H9 (cell line): ENCODE results near the gene GNPDA2. TPM values are rescaled to one million over a fixed set of nuclear protein-coding genes. Genes with fewer than 3 reads are reported as not detected.

ENCODE experiments used
- DNase-seq: peaks from one replicate; pipeline ENCODE4 v3.0.0-alpha.2; 2017
- H2AFZ ChIP-seq: one replicate; pipeline ENCODE4 v1.6.1; 2013; ENCODE audit warnings: mild to moderate bottlenecking, low read length, control low read depth, moderate library complexity
- H2AK5ac ChIP-seq: 2 replicates; pipeline ENCODE4 v1.6.1; 2013; ENCODE audit warnings: low read length, control low read depth, mixed read lengths; ENCODE audit not compliant: insufficient read length
- H2BK120ac ChIP-seq: one replicate; pipeline ENCODE4 v1.6.1; 2013; ENCODE audit warnings: low read depth, mild to moderate bottlenecking, low read length, control low read depth, inconsistent platforms; ENCODE audit not compliant: poor library complexity, severe bottlenecking
- H2BK12ac ChIP-seq: 2 replicates; pipeline ENCODE4 v1.6.1; 2013; ENCODE audit warnings: low read length, control low read depth, mixed read lengths, low read depth; ENCODE audit not compliant: insufficient read length
- H2BK15ac ChIP-seq: 2 replicates; pipeline ENCODE4 v1.6.1; 2013; ENCODE audit warnings: low read depth, low read length, control low read depth
- H2BK20ac ChIP-seq: one replicate; pipeline ENCODE4 v1.6.1; 2013; ENCODE audit warnings: low read depth, mild to moderate bottlenecking, low read length, control low read depth, inconsistent platforms; ENCODE audit not compliant: poor library complexity, severe bottlenecking
- H2BK5ac ChIP-seq: 2 replicates; pipeline ENCODE4 v1.6.1; 2013; ENCODE audit warnings: low read length, control low read depth, mixed read lengths; ENCODE audit not compliant: insufficient read length
- H3K14ac ChIP-seq: 2 replicates; pipeline ENCODE4 v1.6.1; 2013; ENCODE audit warnings: low read length, control low read depth; ENCODE audit not compliant: insufficient read depth
- H3K18ac ChIP-seq: 2 replicates; pipeline ENCODE4 v1.6.1; 2013; ENCODE audit warnings: low read depth, mild to moderate bottlenecking, mixed read lengths, low read length, control low read depth; ENCODE audit not compliant: insufficient read length
- H3K23ac ChIP-seq: 2 replicates; pipeline ENCODE4 v1.6.1; 2013; ENCODE audit warnings: low read length, control low read depth, mixed read lengths, low read depth; ENCODE audit not compliant: insufficient read length
- H3K23me2 ChIP-seq: 2 replicates; pipeline ENCODE4 v1.6.1; 2013; ENCODE audit warnings: low read depth, mild to moderate bottlenecking, mixed read lengths, low read length, control low read depth; ENCODE audit not compliant: insufficient read length, poor library complexity, severe bottlenecking
- H3K27ac ChIP-seq: 2 replicates; pipeline ENCODE4 v1.5.1; 2013; ENCODE audit warnings: low read length, control low read depth, mixed read lengths, low read depth; ENCODE audit not compliant: insufficient read length
- H3K27me3 ChIP-seq: 2 replicates; pipeline ENCODE4 v1.6.1; 2013; ENCODE audit warnings: low read length, control low read depth, inconsistent platforms; ENCODE audit not compliant: insufficient read depth
- H3K4ac ChIP-seq: 2 replicates; pipeline ENCODE4 v1.6.1; 2013; ENCODE audit warnings: low read depth, mild to moderate bottlenecking, control low read depth, inconsistent platforms, low read length, moderate library complexity
- H3K4me1 ChIP-seq: 2 replicates; pipeline ENCODE4 v1.6.1; 2013; ENCODE audit warnings: low read length, control low read depth, inconsistent platforms; ENCODE audit not compliant: insufficient read depth
- H3K4me2 ChIP-seq: 2 replicates; pipeline ENCODE4 v1.6.1; 2013; ENCODE audit warnings: low read length, control low read depth, mixed read lengths; ENCODE audit not compliant: insufficient read length, insufficient read depth
- H3K56ac ChIP-seq: 2 replicates; pipeline ENCODE4 v1.6.1; 2013; ENCODE audit warnings: low read depth, mild to moderate bottlenecking, mixed read lengths, low read length, control low read depth; ENCODE audit not compliant: insufficient read length
- H3K79me1 ChIP-seq: 2 replicates; pipeline ENCODE4 v1.6.1; 2013; ENCODE audit warnings: low read depth, mild to moderate bottlenecking, moderate library complexity, low read length, control low read depth, inconsistent platforms; ENCODE audit not compliant: insufficient read depth, poor library complexity, severe bottlenecking
- H3K79me2 ChIP-seq: 2 replicates; pipeline ENCODE4 v1.6.1; 2013; ENCODE audit warnings: low read length, control low read depth, inconsistent platforms; ENCODE audit not compliant: insufficient read depth
- H3K9ac ChIP-seq: 2 replicates; pipeline ENCODE4 v1.6.1; 2013; ENCODE audit warnings: low read length, control low read depth, mixed read lengths; ENCODE audit not compliant: insufficient read length; ENCODE audit errors: extremely low read depth
- H3K9me3 ChIP-seq: one replicate; pipeline ENCODE4 v1.6.1; 2013; ENCODE audit warnings: low read depth, low read length, inconsistent platforms; ENCODE audit not compliant: control insufficient read depth
- H3T11ph ChIP-seq: one replicate; pipeline ENCODE4 v1.6.1; 2013; ENCODE audit warnings: mild to moderate bottlenecking, low read length, control low read depth, inconsistent platforms
- H4K20me1 ChIP-seq: one replicate; pipeline ENCODE4 v1.6.1; 2013; ENCODE audit not compliant: control insufficient read depth, insufficient read length, insufficient read depth
- H4K5ac ChIP-seq: 2 replicates; pipeline ENCODE4 v1.6.1; 2013; ENCODE audit warnings: low read depth, mild to moderate bottlenecking, mixed read lengths, low read length, control low read depth; ENCODE audit not compliant: insufficient read length
- H4K8ac ChIP-seq: replicated peaks from 2 replicates; pipeline ENCODE4 v1.6.1; 2013; ENCODE audit warnings: low read length, control low read depth, mixed read lengths, low read depth; ENCODE audit not compliant: insufficient read length
- H4K91ac ChIP-seq: 2 replicates; pipeline ENCODE4 v1.6.1; 2013; ENCODE audit warnings: low read depth, mild to moderate bottlenecking, moderate library complexity, mixed read lengths, low read length, control low read depth; ENCODE audit not compliant: insufficient read length
- H3K27ac Mint-ChIP-seq, 3 experiments: 2 replicates in 2 of 3; 3 replicates in 1 of 3; pipeline ENCODE4 v1.8.0; 2020 to 2021; ENCODE audit warnings: mixed read lengths in 3 of 3, mild to moderate bottlenecking in 1 of 3, moderate library complexity in 1 of 3
- H3K27me3 Mint-ChIP-seq: 2 replicates; pipeline ENCODE4 v1.8.0; 2021; ENCODE audit warnings: low read depth, mild to moderate bottlenecking, moderate library complexity, mixed read lengths
- H3K36me3 Mint-ChIP-seq, 3 experiments: 2 replicates in 2 of 3; 3 replicates in 1 of 3; pipeline ENCODE4 v1.8.0; 2020 to 2021; ENCODE audit warnings: low read depth in 3 of 3, mixed read lengths in 3 of 3; ENCODE audit not compliant: insufficient read depth in 1 of 3
- H3K4me1 Mint-ChIP-seq, 2 experiments: 2 replicates each; pipeline ENCODE4 v1.8.0; 2020; ENCODE audit warnings: mixed read lengths in 2 of 2
- H3K4me3 Mint-ChIP-seq, 2 experiments: 2 replicates in 1 of 2; 3 replicates in 1 of 2; pipeline ENCODE4 v1.8.0; 2020 to 2021; ENCODE audit warnings: mild to moderate bottlenecking in 2 of 2, mixed read lengths in 2 of 2, moderate library complexity in 1 of 2
- H3K9me3 Mint-ChIP-seq, 2 experiments: 2 replicates in 1 of 2; 3 replicates in 1 of 2; pipeline ENCODE4 v1.8.0; 2020; ENCODE audit warnings: mild to moderate bottlenecking in 2 of 2, mixed read lengths in 2 of 2, moderate library complexity in 1 of 2
- WGBS: extraction: QIAGEN DNeasy Blood & Tissue Kit; methylation state at CpG from one replicate; pipeline ENCODE4 v1.1.7; 2013; ENCODE audit warnings: missing lambda C conversion rate, low lambda C conversion rate, mixed read lengths; ENCODE audit not compliant: insufficient read length; ENCODE audit errors: extremely low coverage; 5-methylcytosine and 5-hydroxymethylcytosine counted together
- total RNA-seq: library from RNA; stranded (reverse); gene quantifications from 2 replicates; pipeline ENCODE4 v1.2.1, GENCODE V29; 2021
- TF ChIP-seq, protein P1 (sequence below): fragments of 200-600 bp; sonication (generic); conservative IDR thresholded peaks from 3 replicates; pipeline ENCODE4 v1.8.0; 2021; ENCODE audit warnings: antibody characterized with exemption, mild to moderate bottlenecking

The GNPDA2 gene
- total RNA-seq, 1 experiment from 2014 or later, result 4.8 TPM

GRCh38 chr4:44760142-44760898, 34.0 kb upstream of the GNPDA2 start:
- H4K5ac ChIP-seq, result no peak overlapping the region
- no peak overlapping the region for H3K4ac ChIP-seq
- no peaks in the 10 kb centered on the region; the same call in 1 of the 2 replicates for H3K27me3 Mint-ChIP-seq
- no peak overlapping the region for H3K4me3 Mint-ChIP-seq
- H3K27ac ChIP-seq, result no peak overlapping the region
- no peak overlapping the region for H2BK15ac ChIP-seq
- H3K4me1 ChIP-seq, result no peaks in the 10 kb centered on the region
- no peaks in the 10 kb centered on the region for H3K79me1 ChIP-seq
- no peaks in the 10 kb centered on the region for H3K79me2 ChIP-seq
- H2AK5ac ChIP-seq, result no peak overlapping the region
- H3K9ac ChIP-seq, result no peak overlapping the region
- H3K14ac ChIP-seq, result no peak overlapping the region
- no peak overlapping the region for H4K91ac ChIP-seq
- no peaks in the 10 kb centered on the region for H3K9me3 ChIP-seq
- H2BK20ac ChIP-seq, result no peak overlapping the region
- H3K4me2 ChIP-seq, result no peak overlapping the region
- no peaks in the 10 kb centered on the region for H4K20me1 ChIP-seq
- H3K18ac ChIP-seq, result no peak overlapping the region
- no peak overlapping the region for H2BK120ac ChIP-seq
- H3T11ph ChIP-seq, result no peak overlapping the region
- no peak overlapping the region for H4K8ac ChIP-seq
- no peaks in the 10 kb centered on the region for H3K4me1 Mint-ChIP-seq
- no peak overlapping the region for H2BK5ac ChIP-seq
- H2AFZ ChIP-seq, result no peak overlapping the region
- TF ChIP-seq, protein P1, sequence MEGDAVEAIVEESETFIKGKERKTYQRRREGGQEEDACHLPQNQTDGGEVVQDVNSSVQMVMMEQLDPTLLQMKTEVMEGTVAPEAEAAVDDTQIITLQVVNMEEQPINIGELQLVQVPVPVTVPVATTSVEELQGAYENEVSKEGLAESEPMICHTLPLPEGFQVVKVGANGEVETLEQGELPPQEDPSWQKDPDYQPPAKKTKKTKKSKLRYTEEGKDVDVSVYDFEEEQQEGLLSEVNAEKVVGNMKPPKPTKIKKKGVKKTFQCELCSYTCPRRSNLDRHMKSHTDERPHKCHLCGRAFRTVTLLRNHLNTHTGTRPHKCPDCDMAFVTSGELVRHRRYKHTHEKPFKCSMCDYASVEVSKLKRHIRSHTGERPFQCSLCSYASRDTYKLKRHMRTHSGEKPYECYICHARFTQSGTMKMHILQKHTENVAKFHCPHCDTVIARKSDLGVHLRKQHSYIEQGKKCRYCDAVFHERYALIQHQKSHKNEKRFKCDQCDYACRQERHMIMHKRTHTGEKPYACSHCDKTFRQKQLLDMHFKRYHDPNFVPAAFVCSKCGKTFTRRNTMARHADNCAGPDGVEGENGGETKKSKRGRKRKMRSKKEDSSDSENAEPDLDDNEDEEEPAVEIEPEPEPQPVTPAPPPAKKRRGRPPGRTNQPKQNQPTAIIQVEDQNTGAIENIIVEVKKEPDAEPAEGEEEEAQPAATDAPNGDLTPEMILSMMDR, result peak; percentile 73
- no peak overlapping the region for H3K56ac ChIP-seq
- H3K23ac ChIP-seq, result no peak overlapping the region
- no peaks in the 10 kb centered on the region for H3K9me3 Mint-ChIP-seq
- no peaks in the 10 kb centered on the region for H3K36me3 Mint-ChIP-seq
- no peak overlapping the region for H2BK12ac ChIP-seq
- DNase-seq, result no peak
- H3K23me2 ChIP-seq, result no peaks in the 10 kb centered on the region
- no CpG with 5 or more reads among the region's 8 CpGs for WGBS
- H3K27ac Mint-ChIP-seq, result no peak overlapping the region
- H3K27me3 ChIP-seq, result no peaks in the 10 kb centered on the region
